Neuronal stem cell (in vitro differentiated cells): Measurements from ENCODE around the gene WRAP53.
A peak's percentile ranks its signal among the peaks of the same experiment; 100 is the strongest.

ENCODE experiments used
- DNase-seq: peaks from one replicate; pipeline ENCODE4 v3.0.0-alpha.2; 2013; ENCODE audit warnings: low spot score
- H2AFZ ChIP-seq: one replicate; pipeline ENCODE4 v1.6.1; 2013; ENCODE audit warnings: mild to moderate bottlenecking, low read length, inconsistent platforms
- H2AK5ac ChIP-seq: 2 replicates; pipeline ENCODE4 v1.6.1; 2013; ENCODE audit warnings: low read depth, mild to moderate bottlenecking, inconsistent platforms, low read length, moderate library complexity, mixed read lengths
- H2BK120ac ChIP-seq: 2 replicates; pipeline ENCODE4 v1.6.1; 2013; ENCODE audit warnings: low read depth, mild to moderate bottlenecking, inconsistent platforms, low read length, moderate library complexity, mixed read lengths
- H2BK12ac ChIP-seq: one replicate; pipeline ENCODE4 v1.6.1; 2013; ENCODE audit warnings: low read length, inconsistent platforms
- H2BK15ac ChIP-seq: 2 replicates; pipeline ENCODE4 v1.6.1; 2013; ENCODE audit warnings: mild to moderate bottlenecking, low read length, inconsistent platforms, mixed read lengths
- H2BK5ac ChIP-seq: one replicate; pipeline ENCODE4 v1.6.1; 2013; ENCODE audit warnings: inconsistent platforms, mild to moderate bottlenecking, low read length, moderate library complexity
- H3K14ac ChIP-seq: one replicate; pipeline ENCODE4 v1.6.1; 2013; ENCODE audit warnings: low read length, inconsistent platforms
- H3K18ac ChIP-seq: 2 replicates; pipeline ENCODE4 v1.6.1; 2013; ENCODE audit warnings: low read length, inconsistent platforms
- H3K23ac ChIP-seq: 2 replicates; pipeline ENCODE4 v1.6.1; 2013; ENCODE audit warnings: low read depth, mild to moderate bottlenecking, mixed read lengths, low read length, inconsistent platforms; ENCODE audit not compliant: poor library complexity
- H3K27ac ChIP-seq: replicated peaks from 3 replicates; pipeline ENCODE4 v1.5.1; 2013; ENCODE audit warnings: low read length, inconsistent platforms
- H3K27me3 ChIP-seq, 3 experiments: 2 replicates each; pipeline ENCODE4 v1.6.1; 2013; ENCODE audit warnings: low read length in 3 of 3, mild to moderate bottlenecking in 2 of 3, inconsistent platforms in 1 of 3, low read depth in 1 of 3, mixed read lengths in 1 of 3, moderate library complexity in 1 of 3; ENCODE audit not compliant: control insufficient read depth in 3 of 3, insufficient read depth in 3 of 3
- H3K36me3 ChIP-seq, 2 donors: replicated peaks in 1 of 2; 2 replicates each; pipeline ENCODE4 v1.6.1; 2013; ENCODE audit warnings: low read length in 2 of 2; ENCODE audit not compliant: control insufficient read depth in 2 of 2, insufficient read depth in 2 of 2
- H3K4ac ChIP-seq: 2 replicates; pipeline ENCODE4 v1.6.1; 2013; ENCODE audit warnings: inconsistent platforms, mild to moderate bottlenecking, low read length, moderate library complexity
- H3K4me1 ChIP-seq, 2 donors: 1 replicate in 1 of 2; 2 replicates in 1 of 2; pipeline ENCODE4 v1.6.1; 2013; ENCODE audit warnings: low read length in 2 of 2, low read depth in 1 of 2; ENCODE audit not compliant: control insufficient read depth in 2 of 2, insufficient read depth in 1 of 2
- H3K4me2 ChIP-seq: one replicate; pipeline ENCODE4 v1.6.1; 2013; ENCODE audit warnings: mild to moderate bottlenecking, low read length, inconsistent platforms; ENCODE audit not compliant: insufficient read depth, poor library complexity, severe bottlenecking
- H3K4me3 ChIP-seq, 2 donors: 2 replicates each; pipeline ENCODE4 v1.5.1; 2013; ENCODE audit warnings: low read length in 2 of 2, mild to moderate bottlenecking in 2 of 2, inconsistent platforms in 1 of 2, moderate library complexity in 1 of 2
- H3K79me1 ChIP-seq: one replicate; pipeline ENCODE4 v1.6.1; 2013; ENCODE audit warnings: low read depth, mild to moderate bottlenecking, inconsistent platforms, low read length, moderate library complexity
- H3K9ac ChIP-seq: one replicate; pipeline ENCODE4 v1.6.1; 2013; ENCODE audit warnings: mild to moderate bottlenecking, low read depth, low read length, inconsistent platforms; ENCODE audit not compliant: poor library complexity
- H3K9me3 ChIP-seq, 2 donors: replicated peaks in 1 of 2; 2 replicates each; pipeline versions ENCODE3 to v1.6.1; 2013; ENCODE audit warnings: low read length in 2 of 2, mild to moderate bottlenecking in 2 of 2, inconsistent platforms in 1 of 2, low read depth in 1 of 2, mixed read lengths in 1 of 2, moderate library complexity in 1 of 2; ENCODE audit not compliant: control insufficient read depth in 2 of 2, insufficient read depth in 1 of 2
- H4K8ac ChIP-seq: one replicate; pipeline ENCODE4 v1.6.1; 2013; ENCODE audit warnings: low read depth, mild to moderate bottlenecking, inconsistent platforms, low read length, moderate library complexity
- H4K91ac ChIP-seq: one replicate; pipeline ENCODE4 v1.6.1; 2013; ENCODE audit warnings: low read length, low read depth, mild to moderate bottlenecking, inconsistent platforms; ENCODE audit not compliant: poor library complexity
- WGBS, 2 donors: extraction: QIAGEN DNeasy Blood & Tissue Kit; methylation state at CpG; one replicate each; pipeline ENCODE4 v1.1.7; 2013; ENCODE audit warnings: missing lambda C conversion rate in 2 of 2, mixed read lengths in 1 of 2; ENCODE audit not compliant: insufficient read length in 2 of 2, insufficient replicate concordance in 1 of 2; ENCODE audit errors: extremely low coverage in 2 of 2; 5-methylcytosine and 5-hydroxymethylcytosine counted together

The WRAP53 gene

GRCh38 chr17:7727886-7728285 lies 39.6 kb downstream of the WRAP53 start:
- DNase-seq = no peak
- Histone ChIP-seq H3K79me1 (no peaks in the 10 kb centered on the region), H2BK120ac (no peak overlapping the region), H2BK15ac (no peak overlapping the region), H2BK5ac (no peak overlapping the region), H3K27ac (no peak overlapping the region), H3K36me3 (no peaks in the 10 kb centered on the region), H3K14ac (no peak overlapping the region), H3K23ac (no peak overlapping the region), H3K9me3 (no peaks in the 10 kb centered on the region), H4K91ac (no peak overlapping the region), H2AFZ (no peak overlapping the region), H4K8ac (no peak overlapping the region), H3K4me1 (no peaks in the 10 kb centered on the region), H3K4ac (no peak overlapping the region), H3K4me2 (no peak overlapping the region), H3K18ac (no peak overlapping the region), H2BK12ac (no peak overlapping the region), H2AK5ac (no peak overlapping the region), H3K4me3 (no peak overlapping the region), H3K9ac (no peak overlapping the region), H3K27me3 (no peaks in the 10 kb centered on the region)
- WGBS, 2 donors = no CpG with 5 or more reads among the region's 3 CpGs

GRCh38 chr17:7729816-7730215 lies 41.5 kb downstream of the WRAP53 start:
- Histone ChIP-seq H3K27ac (no peak overlapping the region), H2BK5ac (no peak overlapping the region), H3K4me3 (no peak overlapping the region), H3K18ac (no peak overlapping the region), H2AFZ (no peak overlapping the region), H3K14ac (no peak overlapping the region), H4K91ac (no peak overlapping the region), H3K23ac (no peak overlapping the region), H3K4ac (no peak overlapping the region), H3K27me3 (peaks cover 0 to 9% (median 0%) of the 10 kb centered on the region in 3 experiments), H4K8ac (no peak overlapping the region), H2AK5ac (no peak overlapping the region), H3K4me1 (no peaks in the 10 kb centered on the region), H2BK15ac (no peak overlapping the region), H3K36me3 (no peaks in the 10 kb centered on the region), H2BK12ac (no peak overlapping the region), H3K9ac (no peak overlapping the region), H3K4me2 (no peak overlapping the region), H3K9me3 (no peaks in the 10 kb centered on the region), H2BK120ac (no peak overlapping the region), H3K79me1 (no peaks in the 10 kb centered on the region)
- no peak for DNase-seq
- no CpG with 5 or more reads among the region's 1 CpG for WGBS, 2 donors

- no peak overlapping the region for H2AK5ac ChIP-seq
- no peak overlapping the region for H2BK120ac ChIP-seq
- H4K91ac ChIP-seq = no peak overlapping the region
- H3K14ac ChIP-seq = no peak overlapping the region
- no peak overlapping the region for H2BK5ac ChIP-seq
- H3K27ac ChIP-seq = no peak overlapping the region
- no peaks in the 10 kb centered on the region for H3K9me3 ChIP-seq
- WGBS, 2 donors = no CpG with 5 or more reads among the region's 14 CpGs
- no peak overlapping the region for H2BK15ac ChIP-seq
- H3K18ac ChIP-seq = no peak overlapping the region
- DNase-seq = no peak
- no peaks in the 10 kb centered on the region for H3K36me3 ChIP-seq
- no peak overlapping the region for H2AFZ ChIP-seq
- H3K27me3 ChIP-seq = peaks cover 0 to 22% (median 0%) of the 10 kb centered on the region in 3 experiments
- no peak overlapping the region for H4K8ac ChIP-seq
- no peak overlapping the region for H3K9ac ChIP-seq
- no peaks in the 10 kb centered on the region for H3K4me1 ChIP-seq
- H3K23ac ChIP-seq = no peak overlapping the region
- H3K4me2 ChIP-seq = no peak overlapping the region
- peak overlapping the region in 1 of 2 donors; percentile 28 for H3K4me3 ChIP-seq
- H3K79me1 ChIP-seq = no peaks in the 10 kb centered on the region
- no peak overlapping the region for H2BK12ac ChIP-seq
- no peak overlapping the region for H3K4ac ChIP-seq
Observed at GRCh38 chr17:7732981-7733539, 44.8 kb downstream of the WRAP53 start.

GRCh38 chr17:7737601-7738000 lies 49.3 kb downstream of the WRAP53 start:
- Histone ChIP-seq H3K9me3 (no peaks in the 10 kb centered on the region), H2BK12ac (no peak overlapping the region), H3K4ac (no peak overlapping the region), H3K4me2 (no peak overlapping the region), H3K14ac (no peak overlapping the region), H3K27ac (no peak overlapping the region), H3K79me1 (no peaks in the 10 kb centered on the region), H3K36me3 (no peaks in the 10 kb centered on the region), H2BK5ac (no peak overlapping the region), H2AFZ (no peak overlapping the region), H3K23ac (no peak overlapping the region), H4K91ac (no peak overlapping the region), H3K27me3 (peaks cover 0 to 34% (median 0%) of the 10 kb centered on the region in 3 experiments), H3K4me3 (no peak overlapping the region), H3K18ac (no peak overlapping the region), H2BK120ac (no peak overlapping the region), H3K4me1 (no peaks in the 10 kb centered on the region), H2AK5ac (no peak overlapping the region), H4K8ac (no peak overlapping the region), H3K9ac (no peak overlapping the region), H2BK15ac (no peak overlapping the region)
- no peak for DNase-seq
- no CpG with 5 or more reads among the region's 5 CpGs for WGBS, 2 donors
